ENCODE results near the gene NLRX1.
A peak's percentile ranks its signal among the peaks of the same experiment; 100 is the strongest.

The NLRX1 gene

DNA sequence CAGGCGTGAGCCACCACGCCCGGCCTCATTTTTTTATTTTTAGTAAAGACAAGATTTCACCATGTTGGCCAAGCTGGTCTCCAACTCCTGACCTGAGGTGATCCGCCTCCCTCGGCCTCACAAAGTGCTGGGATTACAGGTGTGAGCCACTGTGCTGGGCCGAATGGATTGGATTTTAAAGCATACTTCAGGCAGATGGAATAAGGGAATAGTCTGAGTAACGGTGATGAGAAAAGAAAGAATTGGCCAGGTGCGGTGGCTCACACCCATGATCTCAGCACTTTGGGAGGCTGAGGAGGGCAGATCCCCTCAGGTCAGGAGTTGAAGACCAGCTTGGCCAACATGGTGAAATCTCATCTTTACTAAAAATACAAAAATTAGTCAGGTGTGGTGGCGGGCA, 35.5 kb downstream of the NLRX1 start:
- no peak for TF ChIP-seq ZBTB7A (IDR thresholded peaks at IDR 0.05; ENCODE audit: low read depth)
- TF ChIP-seq EP300 (IDR thresholded peaks at IDR 0.05; ENCODE audit: borderline replicate concordance), result no peak
- TF ChIP-seq TEAD4 (IDR thresholded peaks at IDR 0.05), result no peak
- TF ChIP-seq, protein P1, sequence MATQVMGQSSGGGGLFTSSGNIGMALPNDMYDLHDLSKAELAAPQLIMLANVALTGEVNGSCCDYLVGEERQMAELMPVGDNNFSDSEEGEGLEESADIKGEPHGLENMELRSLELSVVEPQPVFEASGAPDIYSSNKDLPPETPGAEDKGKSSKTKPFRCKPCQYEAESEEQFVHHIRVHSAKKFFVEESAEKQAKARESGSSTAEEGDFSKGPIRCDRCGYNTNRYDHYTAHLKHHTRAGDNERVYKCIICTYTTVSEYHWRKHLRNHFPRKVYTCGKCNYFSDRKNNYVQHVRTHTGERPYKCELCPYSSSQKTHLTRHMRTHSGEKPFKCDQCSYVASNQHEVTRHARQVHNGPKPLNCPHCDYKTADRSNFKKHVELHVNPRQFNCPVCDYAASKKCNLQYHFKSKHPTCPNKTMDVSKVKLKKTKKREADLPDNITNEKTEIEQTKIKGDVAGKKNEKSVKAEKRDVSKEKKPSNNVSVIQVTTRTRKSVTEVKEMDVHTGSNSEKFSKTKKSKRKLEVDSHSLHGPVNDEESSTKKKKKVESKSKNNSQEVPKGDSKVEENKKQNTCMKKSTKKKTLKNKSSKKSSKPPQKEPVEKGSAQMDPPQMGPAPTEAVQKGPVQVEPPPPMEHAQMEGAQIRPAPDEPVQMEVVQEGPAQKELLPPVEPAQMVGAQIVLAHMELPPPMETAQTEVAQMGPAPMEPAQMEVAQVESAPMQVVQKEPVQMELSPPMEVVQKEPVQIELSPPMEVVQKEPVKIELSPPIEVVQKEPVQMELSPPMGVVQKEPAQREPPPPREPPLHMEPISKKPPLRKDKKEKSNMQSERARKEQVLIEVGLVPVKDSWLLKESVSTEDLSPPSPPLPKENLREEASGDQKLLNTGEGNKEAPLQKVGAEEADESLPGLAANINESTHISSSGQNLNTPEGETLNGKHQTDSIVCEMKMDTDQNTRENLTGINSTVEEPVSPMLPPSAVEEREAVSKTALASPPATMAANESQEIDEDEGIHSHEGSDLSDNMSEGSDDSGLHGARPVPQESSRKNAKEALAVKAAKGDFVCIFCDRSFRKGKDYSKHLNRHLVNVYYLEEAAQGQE (IDR thresholded peaks at IDR 0.05; ENCODE audit: low read depth), result no peak
- no peak for TF ChIP-seq FOXM1 (IDR thresholded peaks at IDR 0.05; ENCODE audit: borderline replicate concordance, low read depth)
- no peak for TF ChIP-seq EGR1 (IDR thresholded peaks at IDR 0.05)
- no peak for TF ChIP-seq CEBPB (IDR thresholded peaks at IDR 0.05)
- TF ChIP-seq TAF1 (IDR thresholded peaks at IDR 0.05; ENCODE audit: low read depth), result no peak
- TF ChIP-seq TCF12 (IDR thresholded peaks at IDR 0.05; ENCODE audit: low read depth), result no peak
- no peak for TF ChIP-seq NFIC (IDR thresholded peaks at IDR 0.05)
- TF ChIP-seq CREB1 (IDR thresholded peaks at IDR 0.05; ENCODE audit: low read depth), result no peak
- TF ChIP-seq USF1 (IDR thresholded peaks at IDR 0.05), result no peak

DNA sequence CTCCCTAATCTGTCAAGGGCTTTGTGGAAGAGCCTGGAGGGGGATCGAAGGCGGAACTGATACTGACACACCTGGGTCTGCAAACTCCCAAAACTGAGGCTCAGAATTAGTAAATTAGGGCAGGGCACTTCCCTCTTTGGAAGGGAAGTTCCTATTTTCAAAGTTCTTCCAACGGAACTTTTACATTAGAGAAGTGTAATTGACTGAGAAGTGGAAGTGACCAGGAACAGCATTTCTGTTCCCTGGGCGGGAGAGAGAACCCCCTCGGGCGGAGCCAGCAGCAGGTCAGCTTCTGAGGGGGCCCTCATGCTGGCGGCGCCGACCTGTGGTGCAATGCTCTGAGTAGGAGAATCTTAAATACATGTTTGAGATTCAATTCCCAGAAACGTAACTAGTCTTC, 36.6 kb downstream of the NLRX1 start:
- no peak for TF ChIP-seq RAD21 (IDR thresholded peaks at IDR 0.05; ENCODE audit: low read depth)
- no peak for TF ChIP-seq TCF12 (IDR thresholded peaks at IDR 0.05; ENCODE audit: low read depth)
- TF ChIP-seq YY1 (IDR thresholded peaks at IDR 0.05; ENCODE audit: low read depth), result no peak
- TF ChIP-seq EP300 (IDR thresholded peaks at IDR 0.05; ENCODE audit: borderline replicate concordance), result no peak
- TF ChIP-seq ZBTB7A (IDR thresholded peaks at IDR 0.05; ENCODE audit: low read depth), result no peak
- TF ChIP-seq NFIC (IDR thresholded peaks at IDR 0.05), result no peak
- no peak for TF ChIP-seq EGR1 (IDR thresholded peaks at IDR 0.05)
- TF ChIP-seq CEBPB (IDR thresholded peaks at IDR 0.05), result no peak

- TF ChIP-seq, protein P1 (IDR thresholded peaks at IDR 0.05; ENCODE audit: low read depth), result no peak
- TF ChIP-seq USF1 (IDR thresholded peaks at IDR 0.05) (no peak), TEAD4 (IDR thresholded peaks at IDR 0.05) (no peak), RAD21 (IDR thresholded peaks at IDR 0.05; ENCODE audit: low read depth) (peak; percentile 40; the same call in 1 of the 2 replicates), TCF12 (IDR thresholded peaks at IDR 0.05; ENCODE audit: low read depth) (0 out of 2 replicates have a peak, but pooled peaks have one; percentile 35), TAF1 (IDR thresholded peaks at IDR 0.05; ENCODE audit: low read depth) (peak; percentile 55; the same call in 1 of the 2 replicates), FOXM1 (IDR thresholded peaks at IDR 0.05; ENCODE audit: borderline replicate concordance, low read depth) (no peak), ZBTB7A (IDR thresholded peaks at IDR 0.05; ENCODE audit: low read depth) (no peak), CEBPB (IDR thresholded peaks at IDR 0.05) (no peak), EP300 (IDR thresholded peaks at IDR 0.05; ENCODE audit: borderline replicate concordance) (peak; percentile 27; the same call in 1 of the 2 replicates), YY1 (IDR thresholded peaks at IDR 0.05; ENCODE audit: low read depth) (no peak), MAX (IDR thresholded peaks at IDR 0.05) (0 out of 2 replicates have a peak, but pooled peaks have one; percentile 28), NFIC (IDR thresholded peaks at IDR 0.05) (no peak), EGR1 (IDR thresholded peaks at IDR 0.05) (no peak), CREB1 (IDR thresholded peaks at IDR 0.05; ENCODE audit: low read depth) (no peak)
Observed at GRCh38 chr11:119205574-119206510, 37.3 kb downstream of the NLRX1 start, which contains the start of gene CBL. CBL (plus strand) TSS chr11:119206339; CDS start chr11:119206418, 79 bp downstream.

DNA sequence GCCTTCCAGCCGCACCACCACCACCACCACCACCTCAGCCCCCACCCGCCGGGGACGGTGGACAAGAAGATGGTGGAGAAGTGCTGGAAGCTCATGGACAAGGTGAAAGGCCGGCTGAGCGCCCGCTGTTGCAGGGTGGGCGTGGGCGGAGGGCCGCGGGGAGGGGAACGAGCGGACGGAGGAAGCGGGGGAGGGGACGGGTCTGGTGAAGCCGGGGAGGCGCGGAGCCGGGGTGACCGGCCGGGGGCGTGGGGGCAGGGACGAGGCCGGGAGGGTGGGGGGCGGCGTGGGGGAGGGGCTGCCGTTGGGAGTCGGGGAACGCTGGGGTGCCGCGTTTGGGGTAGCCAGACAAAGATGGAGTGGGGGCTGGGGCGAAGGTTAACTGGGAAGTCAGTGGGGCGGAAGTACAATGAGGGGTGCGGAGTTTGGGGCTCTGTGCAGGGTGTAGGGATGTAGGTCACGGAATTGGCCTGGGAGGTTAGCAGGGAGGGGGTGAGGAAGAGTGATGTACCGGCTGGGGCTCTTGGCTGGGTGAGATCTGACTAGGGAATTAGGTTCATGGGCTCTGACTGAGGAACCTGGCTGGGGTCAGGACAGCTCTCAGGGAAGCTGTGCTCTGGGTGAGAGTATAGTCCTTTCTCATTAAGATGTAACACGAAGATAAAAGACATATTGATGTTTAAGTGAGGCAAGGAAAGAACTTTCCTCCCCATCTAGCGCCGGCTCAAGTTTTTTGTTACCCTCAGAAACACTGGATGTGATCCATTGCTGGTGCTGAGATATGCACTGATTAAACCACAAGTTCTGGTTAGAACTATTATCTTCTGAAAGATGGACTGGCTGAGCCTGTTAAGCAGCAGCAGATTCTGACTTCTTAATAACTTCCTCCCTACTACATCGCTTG, 38.2 kb downstream of the NLRX1 start:
- TF ChIP-seq MAX (IDR thresholded peaks at IDR 0.05) (no peak), EGR1 (IDR thresholded peaks at IDR 0.05) (peak; percentile 88)

DNA sequence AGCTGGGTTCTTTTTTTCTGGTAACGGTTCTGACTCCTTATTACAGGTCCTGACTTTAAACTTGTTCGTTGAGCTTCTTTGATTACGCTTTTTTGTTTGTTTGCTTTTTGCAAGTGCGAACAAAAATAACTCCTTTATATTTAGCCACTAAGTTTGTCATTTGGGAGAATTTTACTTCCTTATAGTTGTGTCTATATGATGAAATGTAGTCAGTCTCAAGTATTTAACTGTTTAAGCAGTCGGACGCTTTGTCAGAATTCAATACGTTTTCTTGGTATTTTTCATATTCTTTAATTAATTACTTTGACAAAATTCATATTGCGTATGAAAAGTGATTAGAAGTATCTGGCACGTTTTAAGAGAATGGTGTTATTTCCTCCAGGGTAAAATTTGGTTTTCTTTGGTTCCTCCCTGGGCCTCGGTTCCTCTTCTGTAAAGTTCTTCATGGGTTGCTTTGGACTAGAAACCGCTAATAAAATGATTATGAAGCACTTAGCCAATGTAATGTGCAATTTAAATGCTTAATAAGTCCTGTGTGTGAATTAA, 39.0 kb downstream of the NLRX1 start:
- TF ChIP-seq NFIC (IDR thresholded peaks at IDR 0.05), result no peak
- no peak for TF ChIP-seq MAX (IDR thresholded peaks at IDR 0.05)
- no peak for TF ChIP-seq TCF12 (IDR thresholded peaks at IDR 0.05; ENCODE audit: low read depth)
- TF ChIP-seq CEBPB (IDR thresholded peaks at IDR 0.05), result no peak
- no peak for TF ChIP-seq YY1 (IDR thresholded peaks at IDR 0.05; ENCODE audit: low read depth)
- no peak for TF ChIP-seq USF1 (IDR thresholded peaks at IDR 0.05)
- no peak for TF ChIP-seq TAF1 (IDR thresholded peaks at IDR 0.05; ENCODE audit: low read depth)
- TF ChIP-seq EP300 (IDR thresholded peaks at IDR 0.05; ENCODE audit: borderline replicate concordance), result no peak
- TF ChIP-seq EGR1 (IDR thresholded peaks at IDR 0.05), result no peak
- no peak for TF ChIP-seq TEAD4 (IDR thresholded peaks at IDR 0.05)
- TF ChIP-seq, protein P1 (IDR thresholded peaks at IDR 0.05; ENCODE audit: low read depth), result no peak
- no peak for TF ChIP-seq FOXM1 (IDR thresholded peaks at IDR 0.05; ENCODE audit: borderline replicate concordance, low read depth)
- TF ChIP-seq RAD21 (IDR thresholded peaks at IDR 0.05; ENCODE audit: low read depth), result no peak
- TF ChIP-seq CREB1 (IDR thresholded peaks at IDR 0.05; ENCODE audit: low read depth), result no peak
- no peak for TF ChIP-seq ZBTB7A (IDR thresholded peaks at IDR 0.05; ENCODE audit: low read depth)

All from Ishikawa (cell line).